Measurements from ENCODE around the gene AMFR.

Gene AMFR

DNA sequence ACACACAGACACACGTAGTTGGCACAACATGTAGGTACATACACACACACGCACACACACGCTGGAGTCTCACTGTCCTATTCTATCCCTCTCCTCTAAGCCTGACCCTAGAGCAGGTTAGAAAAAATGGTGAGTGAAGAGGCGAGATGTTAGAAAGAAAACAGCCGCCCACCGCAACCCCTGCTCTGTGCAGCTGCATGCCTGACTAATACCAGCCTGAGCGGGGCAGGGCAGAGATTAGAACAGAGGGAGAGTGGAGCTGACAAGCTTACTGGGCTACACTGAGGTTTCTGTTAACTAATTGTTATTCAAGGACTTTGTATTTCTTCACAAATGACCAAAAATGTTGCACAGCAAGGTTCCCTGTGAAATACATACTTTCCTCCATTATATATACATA is 59.8 kb downstream of the AMFR start:
- no peak overlapping the region for H3K4me3 ChIP-seq (ENCODE audit: low read depth, low read length)
- DNase-seq (ENCODE audit: low read depth) = no peak
- TF ChIP-seq, protein P1, sequence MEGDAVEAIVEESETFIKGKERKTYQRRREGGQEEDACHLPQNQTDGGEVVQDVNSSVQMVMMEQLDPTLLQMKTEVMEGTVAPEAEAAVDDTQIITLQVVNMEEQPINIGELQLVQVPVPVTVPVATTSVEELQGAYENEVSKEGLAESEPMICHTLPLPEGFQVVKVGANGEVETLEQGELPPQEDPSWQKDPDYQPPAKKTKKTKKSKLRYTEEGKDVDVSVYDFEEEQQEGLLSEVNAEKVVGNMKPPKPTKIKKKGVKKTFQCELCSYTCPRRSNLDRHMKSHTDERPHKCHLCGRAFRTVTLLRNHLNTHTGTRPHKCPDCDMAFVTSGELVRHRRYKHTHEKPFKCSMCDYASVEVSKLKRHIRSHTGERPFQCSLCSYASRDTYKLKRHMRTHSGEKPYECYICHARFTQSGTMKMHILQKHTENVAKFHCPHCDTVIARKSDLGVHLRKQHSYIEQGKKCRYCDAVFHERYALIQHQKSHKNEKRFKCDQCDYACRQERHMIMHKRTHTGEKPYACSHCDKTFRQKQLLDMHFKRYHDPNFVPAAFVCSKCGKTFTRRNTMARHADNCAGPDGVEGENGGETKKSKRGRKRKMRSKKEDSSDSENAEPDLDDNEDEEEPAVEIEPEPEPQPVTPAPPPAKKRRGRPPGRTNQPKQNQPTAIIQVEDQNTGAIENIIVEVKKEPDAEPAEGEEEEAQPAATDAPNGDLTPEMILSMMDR (IDR thresholded peaks at IDR 0.05; ENCODE audit: control insufficient read depth, extremely low read depth, insufficient read depth) = no peak

DNA sequence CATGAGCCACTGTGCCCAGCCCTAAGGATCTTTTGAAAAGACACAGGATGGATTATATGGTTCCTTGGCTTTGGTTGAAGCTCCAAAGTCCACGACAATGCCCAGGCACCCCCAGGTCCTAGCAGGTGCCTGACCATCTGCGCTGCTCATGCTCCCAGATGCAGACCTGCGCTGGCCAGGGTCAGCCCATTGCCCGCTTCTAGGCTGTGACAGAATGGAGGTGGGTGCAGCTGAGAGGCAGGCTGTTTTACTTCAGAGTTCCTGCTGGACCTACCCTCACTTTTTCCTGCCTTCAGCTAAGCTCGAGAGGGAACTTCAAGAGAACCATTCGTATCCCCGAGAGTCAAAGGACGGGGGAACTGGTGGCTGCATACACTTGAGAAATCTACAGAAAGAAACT is 60.5 kb downstream of the AMFR start:
- no peak overlapping the region for H3K4me3 ChIP-seq (ENCODE audit: low read depth, low read length)
- DNase-seq (ENCODE audit: low read depth) = no peak
- TF ChIP-seq, protein P1 (IDR thresholded peaks at IDR 0.05; ENCODE audit: control insufficient read depth, extremely low read depth, insufficient read depth) = no peak

DNA sequence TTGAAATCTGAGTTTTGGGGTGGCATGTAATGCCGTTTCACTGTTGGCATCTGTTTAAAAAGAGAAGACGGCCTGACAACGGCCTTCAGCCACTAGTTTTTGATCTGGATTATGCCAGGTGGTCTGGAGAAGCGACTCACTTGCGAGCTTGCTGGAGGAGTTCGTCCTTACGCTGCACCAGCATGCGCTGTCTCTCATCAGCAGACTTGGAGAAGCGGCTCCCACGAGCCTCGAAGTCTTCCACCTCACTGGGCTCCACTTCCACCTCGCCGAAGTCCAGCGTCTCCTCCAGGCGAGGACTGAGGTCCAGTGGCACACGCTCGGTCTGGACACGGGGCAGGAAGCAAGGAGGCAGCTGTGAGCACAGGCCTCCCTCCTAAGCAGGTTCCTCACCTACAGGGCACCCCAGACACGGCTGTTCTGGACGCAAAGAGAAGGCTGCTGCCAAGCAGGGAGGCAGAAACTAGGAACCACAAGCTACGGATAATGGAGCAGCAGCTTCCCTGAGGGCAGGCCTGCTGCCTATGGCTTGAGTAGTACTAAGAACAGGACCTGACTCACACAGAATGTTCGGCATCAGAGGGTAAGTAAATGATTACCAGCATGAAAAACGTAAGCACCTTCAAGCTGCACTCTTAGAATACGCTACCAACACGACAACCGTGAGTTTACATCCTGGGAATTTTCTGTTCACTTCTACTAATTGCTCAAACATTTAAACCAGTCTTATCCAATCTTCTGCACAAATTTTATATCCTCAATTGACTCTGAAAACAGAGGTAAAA is 61.4 kb downstream of the AMFR start:
- TF ChIP-seq, protein P1 (IDR thresholded peaks at IDR 0.05; ENCODE audit: control insufficient read depth, extremely low read depth, insufficient read depth) = no peak
- no peak for DNase-seq (ENCODE audit: low read depth)

DNA sequence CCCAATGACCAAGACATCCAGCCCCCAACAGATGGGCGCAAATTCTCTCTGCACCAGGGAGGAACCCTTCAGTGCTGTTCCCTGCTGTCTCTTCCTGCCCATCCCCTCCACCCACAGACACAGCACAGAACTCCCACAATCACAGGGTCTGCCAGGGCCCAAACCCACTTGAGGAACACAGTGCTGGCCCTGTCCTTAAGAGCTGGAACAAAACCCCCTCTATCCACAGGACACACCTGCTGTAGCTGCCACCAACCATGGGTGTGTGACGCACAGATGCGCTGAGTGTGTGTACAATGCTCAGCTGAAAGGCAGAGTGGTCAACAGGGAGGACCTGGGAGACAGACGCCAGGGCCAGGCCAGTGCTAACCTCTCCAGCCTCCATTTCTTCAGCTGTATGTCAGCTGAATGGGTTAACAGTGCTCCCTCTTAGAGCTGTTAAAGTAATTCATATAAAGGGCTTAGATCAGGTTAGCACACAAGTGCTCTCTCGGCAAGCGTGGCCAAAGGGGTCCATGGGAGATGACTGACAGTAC is 62.1 kb downstream of the AMFR start:
- DNase-seq (ENCODE audit: low read depth) = no peak
- TF ChIP-seq, protein P1 (IDR thresholded peaks at IDR 0.05; ENCODE audit: control insufficient read depth, extremely low read depth, insufficient read depth) = no peak
- no peak overlapping the region for H3K4me3 ChIP-seq (ENCODE audit: low read depth, low read length)

More for the DNA sequence above, 61.4 kb downstream of the AMFR start:
- no peak overlapping the region for H3K4me3 ChIP-seq (ENCODE audit: low read depth, low read length)

DNA sequence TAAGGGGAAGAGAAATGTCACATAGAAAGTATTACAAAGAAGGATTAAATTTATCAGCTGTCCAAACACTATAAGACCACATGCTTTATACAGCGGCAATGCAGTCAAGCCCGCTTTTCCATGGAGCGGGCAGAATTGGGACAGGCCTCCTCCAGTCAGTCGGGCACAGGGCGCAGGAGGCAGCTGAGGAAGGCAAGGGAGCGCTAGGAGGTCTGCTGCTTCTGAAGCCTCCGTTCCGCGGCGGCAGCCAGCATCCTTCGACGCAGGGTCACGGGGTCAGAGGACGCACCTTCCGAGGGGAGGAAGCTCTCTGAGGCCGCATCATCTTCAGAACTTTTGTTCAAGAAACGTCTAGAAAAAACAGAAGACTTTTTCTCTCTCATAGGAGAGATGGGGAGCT is 62.6 kb downstream of the AMFR start:
- no peak overlapping the region for H3K4me3 ChIP-seq (ENCODE audit: low read depth, low read length)
- no peak for DNase-seq (ENCODE audit: low read depth)
- TF ChIP-seq, protein P1 (IDR thresholded peaks at IDR 0.05; ENCODE audit: control insufficient read depth, extremely low read depth, insufficient read depth) = no peak

DNA sequence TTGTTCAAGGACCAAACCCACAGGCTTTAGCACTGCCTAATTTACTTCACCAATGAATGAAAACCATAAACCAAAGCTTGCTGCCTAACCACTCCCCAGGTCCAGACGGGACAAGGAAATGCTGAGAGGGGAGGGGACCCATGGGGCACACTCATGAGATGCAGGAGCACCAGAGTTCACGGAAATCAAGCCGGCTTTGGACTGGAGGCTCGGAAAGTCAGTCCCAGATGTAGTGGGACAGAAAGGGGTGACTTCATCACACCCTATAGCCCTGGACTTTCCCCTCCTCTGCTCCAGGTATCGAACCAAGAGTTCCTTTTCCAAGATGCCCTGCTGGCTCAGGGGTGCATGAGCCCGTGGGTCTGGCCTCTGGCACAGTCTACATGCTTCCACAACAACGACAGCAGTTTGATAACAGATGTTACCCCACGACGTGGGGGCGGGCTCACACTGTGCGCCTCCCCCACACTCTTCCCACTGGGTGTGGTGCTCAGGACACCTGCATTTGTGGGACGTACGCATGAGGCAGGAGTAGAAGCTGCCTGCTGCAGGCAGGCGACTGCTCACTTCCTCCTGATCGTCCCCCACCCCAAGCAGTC is 63.2 kb downstream of the AMFR start:
- TF ChIP-seq, protein P1 (IDR thresholded peaks at IDR 0.05; ENCODE audit: control insufficient read depth, extremely low read depth, insufficient read depth) = no peak
- no peak for DNase-seq (ENCODE audit: low read depth)

More for the DNA sequence above, 63.2 kb downstream of the AMFR start:
- no peak overlapping the region for H3K4me3 ChIP-seq (ENCODE audit: low read depth, low read length)

All from LNCaP clone FGC (cell line).